CD14-positive monocyte (primary cell): ENCODE data around the gene RBM19. TPM values are rescaled to one million over a fixed set of nuclear protein-coding genes. Genes with fewer than 3 reads are reported as not detected.

ENCODE experiments used
- DNase-seq, 3 donors: peaks; one replicate each; pipeline ENCODE4 v3.0.0-alpha.2; 2011 to 2022
- H2AFZ ChIP-seq: 2 replicates; pipeline ENCODE4 v1.6.0; 2012; ENCODE audit warnings: mild to moderate bottlenecking, low read depth, low read length, inconsistent platforms; ENCODE audit not compliant: insufficient read depth, poor library complexity, severe bottlenecking
- H3K27ac ChIP-seq, 2 donors: 1 replicate in 1 of 2; 2 replicates in 1 of 2; pipeline ENCODE4 v1.5.1; 2012 to 2013; ENCODE audit warnings: low read length in 2 of 2, control low read depth in 1 of 2, inconsistent platforms in 1 of 2, low read depth in 1 of 2, mild to moderate bottlenecking in 1 of 2
- H3K27me3 ChIP-seq, 2 donors: one replicate each; pipeline versions ENCODE4 v1.6.0 to v1.6.1; 2011 to 2013; ENCODE audit warnings: low read length in 2 of 2; ENCODE audit not compliant: control insufficient read depth in 2 of 2, insufficient read depth in 2 of 2
- H3K36me3 ChIP-seq, 2 donors: replicated peaks in 1 of 2; 1 replicate in 1 of 2; 2 replicates in 1 of 2; pipeline versions ENCODE4 v1.5.1 to v1.6.1; 2012 to 2013; ENCODE audit warnings: low read length in 2 of 2, control low read depth in 1 of 2, inconsistent platforms in 1 of 2, mild to moderate bottlenecking in 1 of 2; ENCODE audit not compliant: insufficient read depth in 2 of 2, control insufficient read depth in 1 of 2
- H3K4me1 ChIP-seq, 2 donors: 1 replicate in 1 of 2; 2 replicates in 1 of 2; pipeline versions ENCODE4 v1.5.1 to v1.6.1; 2012 to 2013; ENCODE audit warnings: low read length in 2 of 2, control low read depth in 1 of 2, inconsistent platforms in 1 of 2, mild to moderate bottlenecking in 1 of 2, moderate library complexity in 1 of 2; ENCODE audit not compliant: insufficient read depth in 2 of 2, control insufficient read depth in 1 of 2
- H3K4me2 ChIP-seq: replicated peaks from 2 replicates; pipeline ENCODE3; 2012; ENCODE audit warnings: low read length, moderate library complexity, mild to moderate bottlenecking; ENCODE audit not compliant: poor library complexity, severe bottlenecking; ENCODE audit errors: extremely low read depth
- H3K4me3 ChIP-seq, 3 experiments: fragments of 200-600 bp in 1 of 3; sonication (generic) in 1 of 3; replicated peaks in 1 of 3; 1 replicate in 2 of 3; 2 replicates in 1 of 3; pipeline ENCODE4 v1.5.1; 2011 to 2013; ENCODE audit warnings: low read length in 3 of 3, mild to moderate bottlenecking in 3 of 3, control low read depth in 2 of 3, low read depth in 2 of 3, inconsistent platforms in 1 of 3, moderate library complexity in 1 of 3
- H3K79me2 ChIP-seq: 2 replicates; pipeline ENCODE4 v1.6.0; 2012; ENCODE audit warnings: mild to moderate bottlenecking, control low read depth, inconsistent platforms, low read length, moderate library complexity; ENCODE audit not compliant: insufficient read depth
- H3K9ac ChIP-seq: 2 replicates; pipeline ENCODE4 v1.6.0; 2017; ENCODE audit warnings: low read length, mild to moderate bottlenecking; ENCODE audit not compliant: insufficient read depth, poor library complexity, severe bottlenecking
- H3K9me3 ChIP-seq, 2 donors: replicated peaks in 1 of 2; 1 replicate in 1 of 2; 2 replicates in 1 of 2; pipeline versions ENCODE4 v1.5.1 to v1.6.1; 2012 to 2013; ENCODE audit warnings: low read length in 2 of 2, control low read depth in 1 of 2; ENCODE audit not compliant: control insufficient read depth in 1 of 2, insufficient read depth in 1 of 2
- H4K20me1 ChIP-seq: 2 replicates; pipeline ENCODE4 v1.6.0; 2012; ENCODE audit warnings: mild to moderate bottlenecking, low read length, control low read depth, moderate library complexity; ENCODE audit not compliant: insufficient read depth
- H3K27ac Mint-ChIP-seq, 7 donors: one replicate each; pipeline ENCODE4 v1.8.0; 2020; ENCODE audit warnings: mild to moderate bottlenecking in 7 of 7, mixed read lengths in 7 of 7, moderate library complexity in 6 of 7, inconsistent platforms in 2 of 7
- H3K27me3 Mint-ChIP-seq, 3 donors: one replicate each; pipeline ENCODE4 v1.8.0; 2021 to 2022; ENCODE audit warnings: low read depth in 3 of 3, mild to moderate bottlenecking in 3 of 3, mixed read lengths in 3 of 3, moderate library complexity in 3 of 3, inconsistent platforms in 1 of 3
- H3K36me3 Mint-ChIP-seq, 2 donors: one replicate each; pipeline ENCODE4 v1.8.0; 2020; ENCODE audit warnings: mixed read lengths in 2 of 2, inconsistent platforms in 1 of 2, mild to moderate bottlenecking in 1 of 2
- H3K4me1 Mint-ChIP-seq: one replicate; pipeline ENCODE4 v1.8.0; 2020; ENCODE audit warnings: mild to moderate bottlenecking, mixed read lengths
- H3K4me3 Mint-ChIP-seq, 2 donors: one replicate each; pipeline ENCODE4 v1.8.0; 2020; ENCODE audit warnings: mild to moderate bottlenecking in 2 of 2, mixed read lengths in 2 of 2, moderate library complexity in 1 of 2
- H3K9me3 Mint-ChIP-seq, 7 donors: one replicate each; pipeline ENCODE4 v1.8.0; 2020 to 2022; ENCODE audit warnings: mixed read lengths in 7 of 7, mild to moderate bottlenecking in 6 of 7, moderate library complexity in 6 of 7, inconsistent platforms in 2 of 7
- WGBS: methylation state at CpG from one replicate; pipeline ENCODE4 v1.1.5; 2013; ENCODE audit warnings: missing lambda C conversion rate; ENCODE audit not compliant: insufficient coverage; 5-methylcytosine and 5-hydroxymethylcytosine counted together
- intact Hi-C, 2 donors: fragments of 100-400 bp; cut with micrococcal nuclease; formaldehyde crosslinking; loops; one replicate each; pipeline versions ENCODE4 v1.15.0 to v1.15.1; 2023
- polyA plus RNA-seq, 3 donors: library from polyadenylated mRNA; depleted of rRNA in 1 of 3; unstranded in 2 of 3; stranded (reverse) in 1 of 3; fragments of 300-500 nt in 2 of 3; fragments of >200 nt in 1 of 3; fragmentation: Illumina TruSeq in 2 of 3; gene quantifications; 1 replicate in 2 of 3; 2 replicates in 1 of 3; pipeline ENCODE4 v1.2.3, GENCODE V29; 2012 to 2021
- TF ChIP-seq, protein P1 (sequence below): fragments of 200-600 bp; IDR thresholded peaks from one replicate; pipeline ENCODE4 v1.8.0; 2022; ENCODE audit warnings: antibody characterized with exemption, mild to moderate bottlenecking

Gene RBM19
- polyA plus RNA-seq, 3 donors: 2.1 to 30.4 (median 2.2) TPM

- Histone ChIP-seq H3K79me2 (no peaks in the 10 kb centered on the region), H3K4me1 (no peaks in the 10 kb centered on the region), H2AFZ (no peak overlapping the region), H3K27me3 (no peaks in the 10 kb centered on the region), H3K4me3 (no peak overlapping the region), H4K20me1 (no peaks in the 10 kb centered on the region), H3K4me2 (no peak overlapping the region), H3K9ac (no peak overlapping the region), H3K27ac (no peak overlapping the region), H3K36me3 (peaks cover under 1 to 24% of the 10 kb centered on the region in 2 donors), H3K9me3 (no peaks in the 10 kb centered on the region)
- Mint-ChIP-seq H3K4me1 (peaks cover 7% of the 10 kb centered on the region), H3K27me3 (peaks cover 0 to 2% (median 0%) of the 10 kb centered on the region in 3 donors), H3K27ac (peak overlapping the region in 1 of 7 donors; percentile 27), H3K4me3 (no peak overlapping the region), H3K9me3 (no peaks in the 10 kb centered on the region), H3K36me3 (peaks cover 29 to 44% of the 10 kb centered on the region in 2 donors)
- 100% methylated on average over 2 of the region's 3 CpGs for WGBS
- DNase-seq: no peak
- intact Hi-C loops: no loop called here
- TF ChIP-seq, protein P1, sequence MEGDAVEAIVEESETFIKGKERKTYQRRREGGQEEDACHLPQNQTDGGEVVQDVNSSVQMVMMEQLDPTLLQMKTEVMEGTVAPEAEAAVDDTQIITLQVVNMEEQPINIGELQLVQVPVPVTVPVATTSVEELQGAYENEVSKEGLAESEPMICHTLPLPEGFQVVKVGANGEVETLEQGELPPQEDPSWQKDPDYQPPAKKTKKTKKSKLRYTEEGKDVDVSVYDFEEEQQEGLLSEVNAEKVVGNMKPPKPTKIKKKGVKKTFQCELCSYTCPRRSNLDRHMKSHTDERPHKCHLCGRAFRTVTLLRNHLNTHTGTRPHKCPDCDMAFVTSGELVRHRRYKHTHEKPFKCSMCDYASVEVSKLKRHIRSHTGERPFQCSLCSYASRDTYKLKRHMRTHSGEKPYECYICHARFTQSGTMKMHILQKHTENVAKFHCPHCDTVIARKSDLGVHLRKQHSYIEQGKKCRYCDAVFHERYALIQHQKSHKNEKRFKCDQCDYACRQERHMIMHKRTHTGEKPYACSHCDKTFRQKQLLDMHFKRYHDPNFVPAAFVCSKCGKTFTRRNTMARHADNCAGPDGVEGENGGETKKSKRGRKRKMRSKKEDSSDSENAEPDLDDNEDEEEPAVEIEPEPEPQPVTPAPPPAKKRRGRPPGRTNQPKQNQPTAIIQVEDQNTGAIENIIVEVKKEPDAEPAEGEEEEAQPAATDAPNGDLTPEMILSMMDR: no peak
These were observed 86.5 kb downstream of the RBM19 start for GRCh38 chr12:113879658-113880057.

- H3K4me1 ChIP-seq: no peaks in the 10 kb centered on the region
- H3K4me3 ChIP-seq: no peak overlapping the region
- no peak overlapping the region for H2AFZ ChIP-seq
- H3K27ac Mint-ChIP-seq: peak overlapping the region in 1 of 7 donors; percentile 41
- 94% methylated on average over 2 of the region's 5 CpGs for WGBS
- H3K79me2 ChIP-seq: no peaks in the 10 kb centered on the region
- no peak overlapping the region for H3K4me3 Mint-ChIP-seq
- H3K27me3 ChIP-seq: no peaks in the 10 kb centered on the region
- no peak overlapping the region for H3K4me2 ChIP-seq
- H3K9me3 ChIP-seq: no peaks in the 10 kb centered on the region
- intact Hi-C loops: no loop called here
- H3K9ac ChIP-seq: no peak overlapping the region
- no peak for DNase-seq
- H3K27ac ChIP-seq: no peak overlapping the region
- H3K36me3 Mint-ChIP-seq: peaks cover 32 to 47% of the 10 kb centered on the region in 2 donors
- H3K9me3 Mint-ChIP-seq: peaks cover 0 to 2% (median 0%) of the 10 kb centered on the region in 7 donors
- peaks cover 3 to 28% of the 10 kb centered on the region in 2 donors for H3K36me3 ChIP-seq
- TF ChIP-seq, protein P1: no peak
- no peaks in the 10 kb centered on the region for H4K20me1 ChIP-seq
- H3K27me3 Mint-ChIP-seq: peaks cover 0 to 2% (median 0%) of the 10 kb centered on the region in 3 donors
- H3K4me1 Mint-ChIP-seq: peaks cover 7% of the 10 kb centered on the region
These were observed 88.5 kb downstream of the RBM19 start for GRCh38 chr12:113877607-113878006.
